C4-2B (cell line): Measurements from ENCODE around the gene FCER1G.
"Not testable (repeated sequence)": the region's sequence is repeated elsewhere in the genome, so short reads cannot be mapped to it uniquely, and the experiment has no call there.

Source experiments
- H3K27ac ChIP-seq: fragments of 450-650 bp; 2 replicates; pipeline ENCODE4 v1.5.1; 2017
- CTCF ChIP-seq: fragments of 450-650 bp; conservative IDR thresholded peaks from 2 replicates; pipeline ENCODE4 v1.5.1; 2017; ENCODE audit warnings: mild to moderate bottlenecking
- ZFX ChIP-seq: fragments of 450-650 bp; IDR thresholded peaks from 2 replicates; pipeline ENCODE4 v1.6.1; 2017

FCER1G gene

DNA sequence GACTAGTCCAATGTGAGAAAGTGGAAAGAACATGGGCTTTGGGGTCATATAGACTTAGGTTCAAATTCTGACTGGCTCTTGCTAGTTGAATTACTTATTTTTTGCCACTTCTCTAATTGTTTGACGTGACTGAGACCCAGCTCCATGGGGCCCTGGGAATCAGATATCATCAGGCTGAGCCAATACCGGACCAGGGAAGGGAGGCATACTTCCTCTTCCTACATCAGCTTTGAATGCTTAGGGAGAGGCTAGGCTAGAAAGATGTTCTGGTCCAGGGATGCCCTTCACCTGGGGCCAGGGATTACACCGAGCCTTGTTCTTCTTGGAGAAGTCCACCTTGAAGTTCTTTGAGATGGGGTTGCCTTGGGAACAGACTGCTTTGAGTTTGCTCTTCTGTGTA is 26.6 kb downstream of the FCER1G start:
- no peak for TF ChIP-seq CTCF
- TF ChIP-seq ZFX, result no peak
- no peak overlapping the region for H3K27ac ChIP-seq

- TF ChIP-seq CTCF, result no peak
- no peak for TF ChIP-seq ZFX
- no peak overlapping the region for H3K27ac ChIP-seq
Measured at GRCh38 chr1:161242313-161242712, 27.2 kb downstream of the FCER1G start.

DNA sequence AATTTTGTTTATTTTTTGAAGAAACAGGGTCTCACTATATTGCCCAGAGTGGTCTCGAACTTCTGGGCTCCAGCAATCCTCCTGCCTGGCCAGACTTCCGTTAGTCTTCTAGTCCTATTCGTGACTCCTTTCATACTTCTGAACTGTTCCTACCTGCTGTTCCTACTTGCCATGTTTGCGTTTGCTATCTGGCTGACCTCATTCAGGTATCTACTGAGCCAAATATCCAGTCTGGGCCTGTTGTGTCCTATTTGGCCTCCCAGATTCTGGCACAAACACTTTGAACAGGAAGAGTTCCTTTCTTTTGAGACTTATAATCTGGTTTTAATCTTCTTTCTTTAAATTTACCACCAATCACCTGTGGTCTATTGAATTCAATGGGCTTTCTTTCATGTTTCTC is 29.8 kb downstream of the FCER1G start:
- TF ChIP-seq ZFX (no peak), CTCF (no peak)
- H3K27ac ChIP-seq, result no peak overlapping the region

GRCh38 chr1:161250100-161250499 is 35.0 kb downstream of the FCER1G start:
- H3K27ac ChIP-seq, result not testable (repeated sequence)

- TF ChIP-seq ZFX (no peak), CTCF (no peak)
- H3K27ac ChIP-seq, result no peak overlapping the region
Measured at GRCh38 chr1:161250829-161251228, 35.7 kb downstream of the FCER1G start.

DNA sequence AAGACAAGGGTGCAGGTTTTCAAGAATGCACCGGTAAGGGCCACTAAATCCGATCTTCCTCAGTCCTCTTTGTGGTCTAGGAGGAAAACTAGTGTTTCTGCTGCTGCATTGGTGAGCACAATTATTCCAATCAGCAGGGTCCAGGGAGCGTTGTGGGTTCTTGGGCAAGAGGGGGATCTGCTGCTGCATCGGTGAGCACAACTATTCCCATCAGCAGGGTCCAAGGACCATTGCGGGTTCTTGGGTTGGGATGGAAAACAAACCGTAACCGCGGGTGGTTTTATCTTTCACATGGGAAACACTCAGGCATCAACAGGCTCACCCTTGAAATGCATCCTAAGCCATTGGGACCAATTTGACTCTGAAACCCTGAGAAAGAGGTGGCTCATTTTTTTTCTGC is 36.5 kb downstream of the FCER1G start:
- no peak overlapping the region for H3K27ac ChIP-seq
- TF ChIP-seq CTCF, result no peak
- no peak for TF ChIP-seq ZFX

DNA sequence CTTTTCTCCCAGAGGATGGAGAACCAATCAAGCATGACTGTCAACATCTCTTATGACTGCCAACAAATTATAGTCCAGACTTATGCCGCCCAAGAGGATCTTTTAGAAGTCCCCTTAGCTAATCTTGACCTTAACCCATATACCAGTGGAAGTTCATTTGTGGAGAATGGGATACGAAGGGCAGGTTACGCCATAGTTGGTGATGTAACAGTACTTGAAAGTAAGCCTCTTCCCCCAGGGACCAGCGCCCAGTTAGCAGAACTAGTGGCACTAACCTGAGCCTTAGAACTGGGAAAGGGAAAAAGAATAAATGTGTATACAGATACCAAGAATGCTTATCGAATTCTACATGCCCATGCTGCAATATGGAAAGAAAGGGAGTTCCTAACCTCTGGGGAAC is 40.2 kb downstream of the FCER1G start:
- H3K27ac ChIP-seq, result not testable (repeated sequence)

GRCh38 chr1:161255955-161256520 is 40.9 kb downstream of the FCER1G start:
- H3K27ac ChIP-seq, result not testable (repeated sequence)

- not testable (repeated sequence) for H3K27ac ChIP-seq
Measured at GRCh38 chr1:161257109-161257508, 42.0 kb downstream of the FCER1G start.
